HG03175 (cell line): ENCODE measurements around the gene ZC2HC1B.

ENCODE experiments used
- ATAC-seq: cut with Tn5 transposase; IDR thresholded peaks from one replicate; pipeline ENCODE4 v1.9.1; 2021; ENCODE audit warnings: mild to moderate bottlenecking, moderate library complexity; ENCODE audit not compliant: unreplicated experiment

The ZC2HC1B gene

GRCh38 chr6:143959927-143960326 is 95.7 kb downstream of the ZC2HC1B start:
- no peak for ATAC-seq

- ATAC-seq: no peak
These were observed 96.8 kb downstream of the ZC2HC1B start for GRCh38 chr6:143961066-143961465.

DNA sequence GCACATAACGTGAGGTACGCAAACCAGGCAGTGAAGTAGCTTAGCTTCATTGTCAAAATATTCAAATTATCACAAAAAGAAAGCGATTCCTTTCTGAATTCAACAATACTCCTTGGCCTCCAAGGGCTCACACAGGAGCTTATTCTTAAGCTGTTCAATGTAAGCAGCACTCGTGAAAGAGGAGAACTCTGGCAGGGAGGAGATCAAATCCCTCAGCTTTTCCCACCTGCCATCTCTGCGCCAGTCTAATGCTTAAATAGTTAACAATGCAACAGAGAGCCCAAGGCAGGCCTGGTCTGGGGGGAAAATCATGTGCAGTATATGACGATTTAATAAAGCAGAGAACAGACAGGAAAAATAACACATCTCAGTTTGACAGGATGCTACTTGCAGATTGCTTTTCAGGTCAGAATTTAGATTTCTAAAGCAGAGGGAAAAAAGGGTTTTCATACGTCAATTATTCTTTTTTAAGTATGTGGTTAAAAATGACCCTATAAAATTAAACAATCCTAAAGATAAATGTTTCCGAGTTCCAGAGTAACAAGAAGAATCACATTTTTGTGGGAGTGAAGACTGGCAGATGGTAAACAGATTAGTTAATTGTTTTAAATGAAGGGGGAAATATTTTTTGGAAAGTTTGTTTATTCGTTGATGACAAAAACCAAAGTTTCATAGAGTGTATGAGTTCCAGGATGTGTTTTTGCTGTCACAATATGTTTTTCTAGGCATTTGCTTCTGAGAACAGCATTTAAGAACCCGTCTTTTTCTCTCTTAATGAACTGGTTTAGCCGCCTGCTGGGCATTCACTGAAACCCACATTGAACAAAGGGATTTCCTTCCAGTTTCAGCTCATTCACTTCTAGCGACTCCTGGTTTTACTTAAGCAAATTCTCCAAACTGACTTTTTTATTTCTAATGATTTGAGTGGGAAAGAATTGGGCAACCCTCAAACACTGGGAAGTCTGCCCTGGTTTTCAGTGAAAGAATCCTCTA is 97.9 kb downstream of the ZC2HC1B start:
- ATAC-seq: no peak

DNA sequence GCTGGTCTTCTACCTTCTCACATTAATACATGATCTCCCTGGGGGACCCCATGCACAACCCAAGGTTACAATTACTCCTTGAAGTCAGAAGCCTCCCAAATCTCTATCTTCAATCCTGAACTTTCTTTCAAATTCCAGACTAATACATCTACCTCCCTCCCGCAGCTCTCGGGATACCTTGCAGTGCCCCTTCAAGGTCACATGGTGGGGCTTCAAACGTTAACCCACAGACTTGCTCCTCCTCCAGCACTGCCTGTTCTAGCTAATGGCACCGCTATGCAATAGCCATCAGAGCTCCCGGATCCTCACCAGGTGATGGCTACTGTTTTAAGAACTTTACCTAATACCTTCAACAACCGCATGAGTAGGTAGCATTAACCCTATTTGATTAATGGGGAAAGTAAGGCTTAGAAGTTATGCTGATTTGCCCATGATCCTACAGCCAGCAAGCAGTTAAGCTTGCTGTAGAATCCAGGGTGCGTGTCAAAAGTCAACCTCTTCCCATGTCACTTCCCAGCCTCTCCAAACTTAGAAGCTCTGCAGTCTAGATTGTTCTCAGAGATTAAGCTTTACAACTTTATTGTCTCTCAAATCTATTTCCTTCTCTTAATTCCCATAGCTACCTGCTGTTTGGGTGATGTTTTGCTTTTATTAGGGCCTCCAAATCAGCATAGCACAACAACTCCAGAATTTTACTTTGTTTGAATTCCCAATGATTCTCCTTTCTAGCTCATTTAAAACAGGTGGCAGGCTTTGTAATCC is 99.1 kb downstream of the ZC2HC1B start:
- no peak for ATAC-seq

GRCh38 chr6:143964674-143965081 is 100.4 kb downstream of the ZC2HC1B start:
- no peak for ATAC-seq

GRCh38 chr6:143965503-143966171 is 101.4 kb downstream of the ZC2HC1B start:
- ATAC-seq: no peak

DNA sequence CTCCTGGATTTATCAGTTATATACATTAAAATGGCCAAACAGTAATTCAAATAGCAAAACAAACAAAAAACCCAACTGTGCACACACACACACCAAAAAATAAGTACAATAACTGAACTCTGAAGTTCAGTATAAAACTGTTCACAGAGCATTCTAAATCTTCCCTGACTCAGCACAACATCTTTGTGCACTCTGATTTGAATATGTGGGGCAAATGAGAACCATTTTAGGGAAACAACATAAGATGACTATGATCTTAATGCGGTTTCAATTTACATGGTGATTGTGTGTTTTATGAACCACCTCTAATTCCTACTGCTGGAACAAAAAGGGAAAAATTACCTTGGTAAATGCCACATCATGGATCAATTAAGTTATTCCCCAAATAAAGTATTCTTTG is 102.0 kb downstream of the ZC2HC1B start:
- ATAC-seq: no peak

GRCh38 chr6:143967706-143968376 is 103.6 kb downstream of the ZC2HC1B start:
- no peak for ATAC-seq

GRCh38 chr6:143969077-143969476 is 104.8 kb downstream of the ZC2HC1B start:
- ATAC-seq: no peak

- no peak for ATAC-seq
These were observed 106.4 kb downstream of the ZC2HC1B start for GRCh38 chr6:143970456-143971218.

DNA sequence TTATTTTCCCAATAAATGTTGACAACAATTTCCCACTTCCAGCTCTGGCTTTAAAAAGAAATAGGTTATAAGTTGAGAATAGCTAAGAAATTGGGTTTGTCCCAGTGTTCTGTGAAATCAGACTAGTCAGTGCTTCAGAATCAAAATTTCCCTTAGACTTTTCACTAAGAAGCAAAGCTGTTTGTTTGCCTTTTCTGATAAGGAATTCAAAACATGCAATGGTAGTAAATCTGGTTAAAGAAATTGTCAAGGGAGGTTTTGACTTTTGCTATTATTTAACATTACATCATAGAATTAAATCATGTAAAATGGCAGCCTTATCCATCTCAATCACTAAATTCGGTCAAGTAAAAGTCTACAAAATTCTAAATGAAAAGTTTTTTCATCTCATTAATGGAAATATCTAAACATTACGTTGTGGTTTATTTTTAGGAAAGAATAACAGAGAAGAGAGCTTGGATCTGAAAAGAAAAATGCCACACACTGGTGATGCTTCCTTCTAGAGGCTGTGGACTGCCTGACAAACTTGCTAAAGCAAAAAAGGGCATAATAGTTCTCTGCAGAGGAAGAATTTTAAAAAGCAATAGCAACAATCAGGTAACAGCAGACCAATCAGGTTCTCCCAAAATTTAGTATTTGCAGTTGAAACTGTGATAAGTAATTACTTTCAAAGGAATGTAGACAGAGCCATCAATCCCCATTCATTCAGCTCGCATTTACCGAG is 107.4 kb downstream of the ZC2HC1B start:
- ATAC-seq: no peak

- ATAC-seq: no peak
These were observed 109.1 kb downstream of the ZC2HC1B start for GRCh38 chr6:143973097-143973966.

GRCh38 chr6:143974089-143974488 is 109.8 kb downstream of the ZC2HC1B start:
- no peak for ATAC-seq

- no peak for ATAC-seq
These were observed 112.6 kb downstream of the ZC2HC1B start for GRCh38 chr6:143976806-143977349.

GRCh38 chr6:143980921-143981320 is 116.6 kb downstream of the ZC2HC1B start:
- ATAC-seq: no peak

GRCh38 chr6:143982968-143983367 is 118.7 kb downstream of the ZC2HC1B start:
- no peak for ATAC-seq

DNA sequence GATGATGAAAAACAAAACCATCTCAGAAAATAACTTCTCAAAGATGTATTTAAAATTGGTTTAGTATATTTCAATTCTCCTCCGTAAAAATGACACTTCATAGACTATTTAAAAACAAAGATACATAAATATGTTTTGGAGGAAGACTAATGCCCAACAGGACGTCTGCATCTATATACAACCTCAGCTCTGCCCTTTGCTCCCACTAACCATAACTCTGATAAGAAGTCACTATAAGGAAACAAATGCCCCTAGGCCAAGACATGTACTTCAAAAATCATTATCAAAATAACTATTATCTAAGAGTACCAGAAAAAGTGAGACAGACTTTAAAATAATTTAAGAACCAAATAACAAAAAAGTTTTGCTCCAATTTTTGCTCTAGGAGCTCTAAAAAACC is 120.4 kb downstream of the ZC2HC1B start:
- ATAC-seq: no peak

DNA sequence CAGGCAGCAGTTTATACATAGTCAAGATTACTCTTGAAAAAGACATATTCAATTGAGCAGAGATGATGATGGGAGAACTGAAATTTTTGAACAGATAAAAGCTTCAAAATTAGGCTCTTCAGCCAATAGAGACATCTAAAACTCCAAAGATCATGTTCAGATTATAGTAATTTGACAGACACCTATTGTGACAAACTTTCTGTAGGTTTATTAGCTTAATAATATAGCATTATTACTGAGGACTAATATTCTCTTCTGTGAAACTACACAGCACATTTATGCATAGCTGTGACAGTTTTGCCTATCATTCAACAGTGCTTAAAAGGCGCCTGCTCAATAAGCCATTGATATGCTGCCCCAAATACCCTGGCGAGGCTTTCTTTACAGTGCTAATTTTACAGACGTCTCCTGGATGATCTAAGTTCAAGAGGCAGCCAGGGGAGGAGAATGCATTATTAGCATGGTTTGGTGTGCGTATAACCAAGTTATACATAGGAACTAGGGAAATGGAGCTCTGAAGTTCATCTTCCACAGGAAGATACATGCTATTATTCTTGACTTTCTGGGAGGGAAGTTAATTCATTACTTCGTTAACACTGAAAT is 122.3 kb downstream of the ZC2HC1B start:
- no peak for ATAC-seq
